GM18909 (cell line): ENCODE data around the gene CD300H.
"Not testable (repeated sequence)": the region's sequence is repeated elsewhere in the genome, so short reads cannot be mapped to it uniquely, and the experiment has no call there.

Experiments used
- ATAC-seq: cut with Tn5 transposase; IDR thresholded peaks from one replicate; pipeline ENCODE4 v1.9.1; 2021; ENCODE audit warnings: mild to moderate bottlenecking; ENCODE audit not compliant: unreplicated experiment, poor library complexity

CD300H gene

GRCh38 chr17:74530831-74531150 is 36.5 kb downstream of the CD300H start:
- ATAC-seq, result no peak

DNA sequence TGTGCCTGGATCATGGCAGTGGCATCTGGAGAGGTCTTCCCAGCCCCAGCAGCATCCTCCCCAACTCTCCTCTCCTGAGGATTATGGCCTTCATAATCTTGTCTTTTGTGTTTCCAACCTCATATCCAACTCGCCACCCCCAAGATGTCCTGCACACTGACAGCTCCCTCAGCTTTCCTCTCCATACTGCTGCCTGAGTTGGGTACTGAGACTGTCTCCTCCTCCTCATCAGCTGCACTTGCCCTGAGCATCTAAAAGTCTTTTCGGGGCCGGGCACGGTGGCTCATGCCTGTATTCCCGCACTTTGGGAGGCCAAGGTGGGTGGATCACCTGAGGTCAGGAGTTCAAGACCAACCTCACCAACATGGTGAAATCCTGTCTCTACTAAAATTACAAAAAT is 38.1 kb downstream of the CD300H start:
- no peak for ATAC-seq

GRCh38 chr17:74528491-74529199 is 38.7 kb downstream of the CD300H start:
- ATAC-seq, result peak; percentile 82

- ATAC-seq, result no peak
Measured at GRCh38 chr17:74527756-74528155, 39.6 kb downstream of the CD300H start.

- ATAC-seq, result no peak
Measured at GRCh38 chr17:74527081-74527480, 40.2 kb downstream of the CD300H start.

DNA sequence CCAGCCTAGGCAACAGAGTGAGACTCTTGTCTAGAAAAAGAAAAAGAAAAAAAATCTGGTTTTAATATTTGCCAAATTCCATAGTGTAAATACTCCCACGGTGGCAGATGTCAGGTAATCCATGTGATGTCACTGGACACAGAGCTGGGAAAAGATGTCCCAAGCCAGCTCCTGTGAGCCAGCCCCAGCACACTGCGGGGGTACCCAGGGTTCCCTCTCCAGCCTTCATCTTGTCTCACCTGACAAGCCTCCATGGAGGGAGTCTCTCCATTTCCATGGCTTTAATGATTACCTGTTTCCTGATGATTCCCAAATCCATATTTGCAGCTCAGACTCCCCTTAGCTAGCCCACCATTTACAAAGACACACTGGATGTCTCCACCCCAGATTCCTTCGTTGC is 40.6 kb downstream of the CD300H start:
- ATAC-seq, result no peak

GRCh38 chr17:74525781-74526288 is 41.5 kb downstream of the CD300H start:
- no peak for ATAC-seq

GRCh38 chr17:74525465-74525725 is 41.9 kb downstream of the CD300H start:
- ATAC-seq, result no peak

- ATAC-seq, result no peak
Measured at GRCh38 chr17:74524653-74525464, 42.5 kb downstream of the CD300H start.

DNA sequence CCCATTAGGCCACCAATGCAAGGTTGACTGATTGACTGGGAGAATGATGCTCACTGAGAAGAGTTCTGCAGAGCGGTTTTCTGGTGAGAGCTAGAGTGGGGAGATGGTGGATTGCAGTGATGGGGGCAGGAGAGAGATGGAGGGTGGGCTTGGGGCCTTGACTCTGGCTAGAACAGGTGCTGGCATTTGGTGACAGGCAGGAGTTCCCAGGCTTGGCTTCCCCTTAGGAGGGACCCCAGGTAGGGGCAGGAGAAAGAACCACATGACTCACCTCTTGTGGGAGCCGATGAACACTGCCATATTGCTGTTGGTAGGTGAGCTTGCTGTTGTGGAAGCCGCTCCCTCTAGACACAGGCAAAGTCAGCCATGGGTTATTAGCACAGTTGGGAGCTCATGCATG is 44.0 kb downstream of the CD300H start:
- ATAC-seq, result no peak

DNA sequence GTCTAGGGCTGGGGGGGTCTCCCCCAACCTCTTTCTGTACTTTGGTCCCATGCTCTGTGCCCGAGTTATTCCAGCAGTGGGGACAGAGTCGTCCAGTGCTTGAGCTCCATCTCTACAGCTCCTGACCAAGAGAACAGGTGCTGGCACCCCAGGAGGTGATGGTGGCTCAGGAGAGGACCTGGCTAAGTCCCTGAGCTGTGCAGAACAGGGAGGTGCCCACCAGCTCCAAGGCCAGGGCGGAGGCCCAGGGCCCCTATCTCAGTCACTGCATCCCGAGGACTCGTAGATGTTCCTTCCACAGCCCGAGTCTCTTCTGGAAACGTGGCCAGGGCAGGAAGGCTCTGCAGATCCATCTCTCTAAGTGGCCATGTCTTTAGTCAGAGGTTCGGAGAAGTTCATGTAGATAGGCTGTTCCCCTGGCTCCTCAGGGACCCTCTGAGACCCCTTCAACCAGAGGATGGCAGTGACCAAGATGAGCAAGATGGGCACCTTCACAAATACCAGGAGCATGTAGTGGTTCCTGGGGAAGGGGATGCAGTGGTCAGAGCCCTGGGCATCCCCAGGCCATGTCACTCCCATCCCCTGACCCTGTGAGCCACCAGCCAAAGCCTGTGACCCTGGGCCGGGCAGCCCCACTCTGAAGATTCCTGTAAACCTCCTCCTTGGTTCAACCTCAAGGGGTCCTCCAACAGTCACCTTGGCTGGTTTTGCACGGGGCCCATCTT is 44.8 kb downstream of the CD300H start:
- no peak for ATAC-seq

DNA sequence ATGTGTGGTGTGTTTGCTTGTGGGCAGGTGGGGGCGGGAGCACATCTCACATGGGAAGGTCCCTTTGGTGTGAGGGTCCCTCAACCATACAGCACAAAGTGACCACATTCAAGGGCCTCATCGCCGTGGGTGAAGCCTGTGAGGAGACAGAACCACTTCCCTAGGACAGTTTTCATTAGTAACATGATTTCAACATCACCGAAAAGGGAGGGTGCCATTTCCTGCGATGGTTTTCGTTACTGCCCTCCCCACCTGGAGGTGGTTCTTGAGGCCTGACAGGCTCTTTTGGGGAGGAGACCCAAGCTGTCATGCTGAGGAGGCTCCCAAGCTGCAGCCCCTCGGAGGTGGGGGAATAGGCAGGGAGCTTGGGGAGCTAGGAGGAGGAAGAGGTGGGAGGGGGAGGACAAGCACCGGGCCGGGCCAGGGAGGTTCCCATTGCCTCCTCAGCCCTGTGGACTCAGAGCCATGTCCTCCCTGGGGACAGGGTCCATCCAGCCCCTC is 45.6 kb downstream of the CD300H start:
- ATAC-seq, result no peak

DNA sequence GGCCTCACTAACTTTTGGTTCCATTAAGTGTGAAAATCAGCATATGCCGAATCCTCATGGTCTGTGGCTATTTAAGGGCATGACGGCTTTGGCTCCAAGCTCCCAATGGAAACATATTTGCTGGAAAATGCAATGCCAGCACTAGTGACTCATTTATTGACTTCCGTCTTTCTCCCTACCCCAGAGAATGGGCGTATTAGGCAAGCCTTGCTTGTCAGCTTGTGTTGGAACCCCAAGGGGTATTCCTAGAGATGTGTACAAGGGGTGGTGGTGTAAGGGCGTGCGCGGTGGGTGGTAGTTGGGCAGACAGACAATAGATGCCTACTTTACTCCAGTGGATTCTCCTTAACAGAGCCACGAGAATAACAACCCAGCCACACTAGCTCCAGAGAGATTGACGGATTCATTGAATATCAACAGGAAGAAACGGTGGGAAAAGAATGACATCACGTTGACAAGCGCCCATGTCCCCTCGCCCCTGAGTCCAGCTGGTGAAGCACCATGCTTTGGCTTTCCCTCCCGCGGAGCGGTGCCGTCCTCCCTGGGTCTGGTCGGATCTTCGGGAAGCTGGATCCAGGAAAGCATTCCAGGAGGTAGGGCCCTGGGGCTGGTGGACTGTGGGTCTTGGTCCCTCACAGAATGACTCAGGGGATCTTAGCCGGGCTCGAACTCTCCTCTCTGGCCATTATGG is 46.4 kb downstream of the CD300H start:
- no peak for ATAC-seq

- ATAC-seq, result no peak
Measured at GRCh38 chr17:74520016-74520434, 47.3 kb downstream of the CD300H start.

GRCh38 chr17:74518413-74518981 is 48.8 kb downstream of the CD300H start:
- ATAC-seq, result not testable (repeated sequence)

DNA sequence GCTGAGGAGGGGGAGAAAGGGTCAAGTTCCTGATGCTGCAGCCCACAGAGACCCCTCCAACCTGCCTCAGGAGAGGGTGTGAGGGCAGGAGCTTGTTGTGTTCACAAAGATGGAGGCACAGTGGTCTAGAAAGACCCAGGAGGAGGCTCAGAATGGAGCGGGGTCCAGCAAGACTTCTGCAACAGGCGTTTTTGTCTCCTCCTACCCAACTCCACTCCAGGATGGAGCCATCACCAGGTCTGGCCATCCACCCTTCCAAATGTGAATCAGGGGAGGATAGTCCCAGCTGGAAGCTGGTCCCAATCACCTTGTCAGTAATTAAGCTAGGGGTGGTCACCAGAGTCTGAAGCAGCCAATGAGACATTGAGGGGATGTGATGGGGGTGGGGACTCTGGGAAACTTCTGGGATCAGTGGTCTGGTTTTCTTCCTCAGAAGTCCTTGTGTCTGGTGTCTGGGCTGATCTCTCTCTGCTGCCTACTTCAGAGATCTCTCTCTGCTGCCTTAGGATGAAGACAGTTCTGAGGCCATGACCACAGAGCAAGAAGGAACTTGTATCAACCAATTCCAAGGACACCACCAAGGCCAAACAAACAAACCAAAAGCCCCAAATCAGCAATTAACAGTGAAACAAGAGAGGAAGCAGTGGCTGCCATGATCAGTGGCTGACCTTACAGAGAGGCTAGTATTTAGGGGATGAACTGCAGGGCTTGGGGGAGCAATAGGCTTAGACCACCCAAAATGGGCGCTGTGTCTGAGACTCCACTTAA is 50.6 kb downstream of the CD300H start:
- no peak for ATAC-seq

DNA sequence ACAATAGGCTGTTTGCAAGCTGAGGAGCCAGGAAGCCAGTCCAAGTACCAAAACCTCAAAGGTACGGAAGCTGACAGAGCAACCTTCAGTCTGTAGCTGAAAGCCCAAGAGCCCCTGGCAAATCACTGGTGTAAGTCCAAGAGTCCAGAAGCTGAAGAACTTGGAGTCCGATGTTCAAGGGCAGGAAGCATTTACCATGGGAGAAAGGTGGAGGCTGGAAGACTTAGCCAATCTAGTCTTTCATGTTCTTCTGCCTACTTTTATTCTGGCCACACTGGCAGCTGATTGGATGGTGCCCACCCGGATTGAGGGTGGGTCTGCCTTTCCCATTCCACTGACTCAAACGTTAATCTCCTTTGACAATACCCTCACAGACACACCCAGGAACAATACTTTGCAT is 51.4 kb downstream of the CD300H start:
- ATAC-seq, result no peak

GRCh38 chr17:74514632-74515334 is 52.5 kb downstream of the CD300H start:
- ATAC-seq, result no peak
